ENCODE results near the gene APOL3. TPM values are rescaled to one million over a fixed set of nuclear protein-coding genes. Genes with fewer than 3 reads are reported as not detected.
A peak's percentile ranks its signal among the peaks of the same experiment; 100 is the strongest.

The APOL3 gene
- total and polyA plus RNA-seq, 9 donors, result 15.4 to 62.1 (median 19.4) TPM

DNA sequence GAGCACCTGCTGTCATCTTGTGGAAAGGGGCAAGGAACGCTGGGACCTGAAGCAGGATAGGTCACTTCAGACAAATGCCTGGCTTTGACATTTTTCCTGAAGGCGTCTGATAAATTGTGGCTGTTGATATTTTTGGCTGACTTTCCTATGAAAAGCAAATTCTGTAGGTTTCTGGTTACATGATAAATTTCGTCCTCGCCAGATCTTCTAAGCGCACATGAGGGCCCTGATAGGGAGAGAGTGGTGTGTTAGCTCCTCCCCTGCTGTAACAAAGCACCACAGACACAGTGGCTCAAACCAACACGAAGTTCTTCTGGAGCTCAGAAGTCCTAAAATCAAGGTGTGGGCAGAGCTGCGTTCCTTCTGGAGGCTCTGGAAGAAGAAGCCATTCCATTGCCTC is 21.5 kb upstream of the APOL3 start:
- no peaks in the 10 kb centered on the region for H3K27me3 ChIP-seq
- no peak for DNase-seq
- intact Hi-C loops (cut with DNase I), result loop anchor here in 2 of 4 donors (5.0 kb wide), 2 partner anchors 35 to 40 kb away; no protein-coding TSS in a partner anchor
- no peaks in the 10 kb centered on the region for H3K4me1 ChIP-seq (ENCODE audit: insufficient read depth)
- no peaks in the 10 kb centered on the region for H3K9me3 ChIP-seq
- 46 to 57% (median 48%) methylated on average over 7 of the region's 7 CpGs for WGBS, 3 donors
- H3K27ac ChIP-seq, result no peak overlapping the region
- TF ChIP-seq POLR2A (IDR thresholded peaks at IDR 0.05) (no peak), EP300 (IDR thresholded peaks at IDR 0.05) (no peak)
- TF ChIP-seq, protein P1, sequence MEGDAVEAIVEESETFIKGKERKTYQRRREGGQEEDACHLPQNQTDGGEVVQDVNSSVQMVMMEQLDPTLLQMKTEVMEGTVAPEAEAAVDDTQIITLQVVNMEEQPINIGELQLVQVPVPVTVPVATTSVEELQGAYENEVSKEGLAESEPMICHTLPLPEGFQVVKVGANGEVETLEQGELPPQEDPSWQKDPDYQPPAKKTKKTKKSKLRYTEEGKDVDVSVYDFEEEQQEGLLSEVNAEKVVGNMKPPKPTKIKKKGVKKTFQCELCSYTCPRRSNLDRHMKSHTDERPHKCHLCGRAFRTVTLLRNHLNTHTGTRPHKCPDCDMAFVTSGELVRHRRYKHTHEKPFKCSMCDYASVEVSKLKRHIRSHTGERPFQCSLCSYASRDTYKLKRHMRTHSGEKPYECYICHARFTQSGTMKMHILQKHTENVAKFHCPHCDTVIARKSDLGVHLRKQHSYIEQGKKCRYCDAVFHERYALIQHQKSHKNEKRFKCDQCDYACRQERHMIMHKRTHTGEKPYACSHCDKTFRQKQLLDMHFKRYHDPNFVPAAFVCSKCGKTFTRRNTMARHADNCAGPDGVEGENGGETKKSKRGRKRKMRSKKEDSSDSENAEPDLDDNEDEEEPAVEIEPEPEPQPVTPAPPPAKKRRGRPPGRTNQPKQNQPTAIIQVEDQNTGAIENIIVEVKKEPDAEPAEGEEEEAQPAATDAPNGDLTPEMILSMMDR (IDR thresholded peaks at IDR 0.05), result no peak
- no peak overlapping the region for H3K4me3 ChIP-seq
- H3K36me3 ChIP-seq, result no peaks in the 10 kb centered on the region

- no peak for DNase-seq
- Histone ChIP-seq H3K27me3 (no peaks in the 10 kb centered on the region), H3K4me1 (ENCODE audit: insufficient read depth) (no peaks in the 10 kb centered on the region), H3K36me3 (no peaks in the 10 kb centered on the region), H3K27ac (no peak overlapping the region), H3K4me3 (no peak overlapping the region), H3K9me3 (no peaks in the 10 kb centered on the region)
- intact Hi-C loops (cut with DNase I), result loop anchor here in 2 of 4 donors (5.0 kb wide), 2 partner anchors 34 to 39 kb away; no protein-coding TSS in a partner anchor
- 87 to 91% (median 90%) methylated on average over 6 of the region's 6 CpGs for WGBS, 3 donors
- TF ChIP-seq, protein P1 (IDR thresholded peaks at IDR 0.05), result no peak
- TF ChIP-seq EP300 (IDR thresholded peaks at IDR 0.05), result no peak
- no peak for TF ChIP-seq POLR2A (IDR thresholded peaks at IDR 0.05)
Observed at GRCh38 chr22:36180928-36181327, 20.4 kb upstream of the APOL3 start.

DNA sequence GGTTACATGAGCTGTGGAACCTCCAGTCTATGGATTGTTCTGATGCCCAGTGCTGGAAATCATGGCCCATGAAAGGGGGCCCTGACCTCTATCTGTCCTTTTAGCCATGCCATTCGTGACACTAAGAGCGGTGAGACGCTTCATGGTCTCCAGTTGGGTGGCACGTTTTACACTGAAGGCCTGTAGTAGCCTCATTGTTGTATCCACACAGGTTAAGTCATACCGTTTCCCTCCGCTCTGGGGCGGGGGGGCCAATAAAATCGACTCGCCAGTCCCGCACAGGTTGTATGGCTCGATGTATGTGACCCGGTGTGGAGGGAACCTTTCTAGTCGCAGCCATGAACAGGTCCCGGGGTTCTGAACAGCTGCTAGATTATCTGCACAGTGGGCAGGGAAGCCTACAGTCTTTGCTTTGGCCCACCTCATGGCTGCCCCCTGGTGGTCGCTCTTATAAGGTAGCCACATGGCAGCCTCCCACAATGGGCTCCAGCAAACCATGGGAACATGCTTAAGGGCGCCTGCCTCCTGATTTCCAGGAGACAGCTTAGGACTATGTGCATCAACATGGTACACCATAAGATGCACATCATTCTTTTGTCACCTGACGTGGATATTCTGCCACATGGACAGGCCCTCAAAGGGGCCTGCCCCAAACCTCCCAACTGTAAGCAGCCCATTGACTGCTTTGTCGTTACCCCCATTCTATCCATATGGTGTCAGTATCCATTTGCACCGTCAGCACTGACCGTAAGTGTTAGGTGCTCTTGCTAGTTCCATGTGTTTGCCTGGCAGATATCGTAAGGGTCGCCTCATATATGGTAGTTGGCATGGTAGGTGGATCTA is 19.7 kb upstream of the APOL3 start:
- Histone ChIP-seq H3K27me3 (no peaks in the 10 kb centered on the region), H3K36me3 (no peaks in the 10 kb centered on the region), H3K27ac (no peak overlapping the region), H3K4me1 (ENCODE audit: insufficient read depth) (no peaks in the 10 kb centered on the region), H3K9me3 (no peaks in the 10 kb centered on the region), H3K4me3 (no peak overlapping the region)
- TF ChIP-seq, protein P1 (IDR thresholded peaks at IDR 0.05), result peak; percentile 52 to 70 (median 66)
- no peak for TF ChIP-seq POLR2A (IDR thresholded peaks at IDR 0.05)
- intact Hi-C loops (cut with DNase I), result loop anchor here in 2 of 4 donors (5.0 kb wide), 2 partner anchors 33 to 38 kb away; no protein-coding TSS in a partner anchor
- peak; percentile 74 to 88 (median 87) for DNase-seq
- WGBS, 3 donors, result 62 to 74% (median 65%) methylated on average over 22 of the region's 22 CpGs

DNA sequence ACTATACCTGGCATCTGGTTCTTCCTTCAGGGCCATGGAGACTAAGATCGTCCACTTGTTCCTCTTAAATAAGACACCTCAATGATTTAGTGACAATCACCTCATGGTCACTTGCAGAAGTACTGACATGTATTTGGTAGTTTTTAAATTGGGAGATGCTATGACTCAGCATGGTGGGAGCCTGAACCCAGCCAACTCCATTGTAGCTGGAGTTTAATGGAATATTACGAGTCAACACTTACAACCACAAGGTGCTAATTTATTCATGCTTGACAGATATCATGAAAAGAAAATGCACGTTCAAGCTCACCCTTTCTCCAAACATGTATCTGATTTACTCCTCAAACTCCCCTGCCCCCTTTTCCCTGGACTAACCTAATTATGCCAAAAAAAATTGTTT is 16.6 kb upstream of the APOL3 start:
- 64 to 72% (median 67%) methylated on average over 3 of the region's 3 CpGs for WGBS, 3 donors
- DNase-seq, result no peak
- Histone ChIP-seq H3K9me3 (no peaks in the 10 kb centered on the region), H3K4me1 (ENCODE audit: insufficient read depth) (no peaks in the 10 kb centered on the region), H3K36me3 (no peaks in the 10 kb centered on the region), H3K27ac (no peak overlapping the region), H3K27me3 (no peaks in the 10 kb centered on the region), H3K4me3 (no peak overlapping the region)
- intact Hi-C loops (cut with DNase I), result no loop called here
- no peak for TF ChIP-seq EP300 (IDR thresholded peaks at IDR 0.05)
- TF ChIP-seq, protein P1 (IDR thresholded peaks at IDR 0.05), result no peak
- no peak for TF ChIP-seq POLR2A (IDR thresholded peaks at IDR 0.05)

Measured in ovary (tissue), 9 donors.